PC-9 (cell line): ENCODE results near the gene SOWAHC.

Source experiments
- CTCF ChIP-seq: fragments of 200-600 bp; sonication (generic); conservative IDR thresholded peaks from 2 replicates; pipeline ENCODE4 v1.6.1; 2017; ENCODE audit warnings: mixed run types, antibody characterized with exemption, mild to moderate bottlenecking, moderate library complexity
- EZH2 ChIP-seq: fragments of 200-600 bp; sonication (generic); IDR thresholded peaks from 2 replicates; pipeline ENCODE4 v1.8.0; 2017; ENCODE audit warnings: antibody characterized with exemption, low read depth

GRCh38 chr2:109631741-109632140, 17.6 kb downstream of the SOWAHC start:
- TF ChIP-seq CTCF = no peak
- TF ChIP-seq EZH2 = no peak
